Endothelial cell of umbilical vein (primary cell): ENCODE results near the gene TMEM109.

Source experiments
- FOS ChIP-seq: IDR thresholded peaks from 2 replicates; pipeline ENCODE4 v1.6.1; 2011; ENCODE audit warnings: mild to moderate bottlenecking, low read length, moderate library complexity, borderline replicate concordance; ENCODE audit not compliant: insufficient read depth
- MYC ChIP-seq: IDR thresholded peaks from one replicate; pipeline ENCODE4 v1.6.1; 2011; ENCODE audit warnings: mild to moderate bottlenecking, low read depth, low read length
- POLR2A ChIP-seq: IDR thresholded peaks from 2 replicates; pipeline ENCODE4 v1.6.1; 2012; ENCODE audit warnings: low read depth, mild to moderate bottlenecking, control low read depth, low read length
- POLR2AphosphoS5 ChIP-seq: IDR thresholded peaks from 2 replicates; pipeline ENCODE4 v1.6.1; 2012; ENCODE audit warnings: low read depth, mild to moderate bottlenecking, control low read depth, low read length, moderate library complexity; ENCODE audit not compliant: insufficient read depth
- TF ChIP-seq, protein P1 (sequence below), 2 donors: IDR thresholded peaks; 1 replicate in 1 of 2; 2 replicates in 1 of 2; pipeline ENCODE4 v1.5.1; 2011; ENCODE audit warnings: low read length in 2 of 2, mild to moderate bottlenecking in 2 of 2, moderate library complexity in 2 of 2, control low read depth in 1 of 2, inconsistent platforms in 1 of 2, low read depth in 1 of 2; ENCODE audit not compliant: insufficient read depth in 1 of 2; ENCODE audit errors: extremely low read depth in 1 of 2
- TF ChIP-seq, protein P2 (sequence below): IDR thresholded peaks from 2 replicates; pipeline ENCODE4 v1.6.1; 2011; ENCODE audit not compliant: insufficient read depth, insufficient read length

DNA sequence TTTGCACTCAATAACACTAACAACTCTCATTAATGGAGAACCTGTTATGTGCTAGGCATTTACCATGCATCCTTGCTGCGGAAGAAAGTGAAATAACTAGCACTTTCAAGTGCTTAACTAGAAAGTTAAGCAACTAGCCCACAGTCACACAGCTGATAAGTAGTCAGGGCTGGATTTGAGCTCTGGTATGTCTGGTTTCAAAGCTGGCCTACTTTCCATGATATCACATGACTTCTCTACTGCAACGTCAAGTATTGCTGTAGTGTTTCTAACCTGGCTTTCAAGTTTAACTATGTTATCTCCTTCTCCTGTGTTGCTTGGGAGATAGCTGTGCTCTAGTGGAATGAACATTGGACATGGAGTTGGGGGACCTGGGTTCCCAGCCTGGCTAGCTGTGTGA is 25.9 kb downstream of the TMEM109 start:
- TF ChIP-seq, protein P1, sequence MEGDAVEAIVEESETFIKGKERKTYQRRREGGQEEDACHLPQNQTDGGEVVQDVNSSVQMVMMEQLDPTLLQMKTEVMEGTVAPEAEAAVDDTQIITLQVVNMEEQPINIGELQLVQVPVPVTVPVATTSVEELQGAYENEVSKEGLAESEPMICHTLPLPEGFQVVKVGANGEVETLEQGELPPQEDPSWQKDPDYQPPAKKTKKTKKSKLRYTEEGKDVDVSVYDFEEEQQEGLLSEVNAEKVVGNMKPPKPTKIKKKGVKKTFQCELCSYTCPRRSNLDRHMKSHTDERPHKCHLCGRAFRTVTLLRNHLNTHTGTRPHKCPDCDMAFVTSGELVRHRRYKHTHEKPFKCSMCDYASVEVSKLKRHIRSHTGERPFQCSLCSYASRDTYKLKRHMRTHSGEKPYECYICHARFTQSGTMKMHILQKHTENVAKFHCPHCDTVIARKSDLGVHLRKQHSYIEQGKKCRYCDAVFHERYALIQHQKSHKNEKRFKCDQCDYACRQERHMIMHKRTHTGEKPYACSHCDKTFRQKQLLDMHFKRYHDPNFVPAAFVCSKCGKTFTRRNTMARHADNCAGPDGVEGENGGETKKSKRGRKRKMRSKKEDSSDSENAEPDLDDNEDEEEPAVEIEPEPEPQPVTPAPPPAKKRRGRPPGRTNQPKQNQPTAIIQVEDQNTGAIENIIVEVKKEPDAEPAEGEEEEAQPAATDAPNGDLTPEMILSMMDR (IDR thresholded peaks at IDR 0.05; ENCODE audit: extremely low read depth in 1 of 2, insufficient read depth in 1 of 2, low read depth in 1 of 2, low read length in 2 of 2), result no peak
- TF ChIP-seq POLR2AphosphoS5 (no peak), MYC (no peak), POLR2A (no peak), FOS (no peak)
- TF ChIP-seq, protein P2, sequence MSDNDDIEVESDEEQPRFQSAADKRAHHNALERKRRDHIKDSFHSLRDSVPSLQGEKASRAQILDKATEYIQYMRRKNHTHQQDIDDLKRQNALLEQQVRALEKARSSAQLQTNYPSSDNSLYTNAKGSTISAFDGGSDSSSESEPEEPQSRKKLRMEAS, result no peak
